GM21447 (cell line): Measurements from ENCODE around the gene THEMIS2.

Source experiments
- ATAC-seq: cut with Tn5 transposase; IDR thresholded peaks from one replicate; pipeline ENCODE4 v1.9.1; 2021; ENCODE audit not compliant: unreplicated experiment

Gene THEMIS2

GRCh38 chr1:27885114-27885528, 12.8 kb downstream of the THEMIS2 start:
- ATAC-seq: no peak

- no peak for ATAC-seq
Observed at GRCh38 chr1:27885621-27886352, 13.4 kb downstream of the THEMIS2 start.

- no peak for ATAC-seq
Observed at GRCh38 chr1:27886353-27886679, 14.0 kb downstream of the THEMIS2 start.

GRCh38 chr1:27886744-27887143, 14.4 kb downstream of the THEMIS2 start:
- ATAC-seq: no peak

GRCh38 chr1:27887215-27888021, 15.1 kb downstream of the THEMIS2 start:
- ATAC-seq: no peak

- ATAC-seq: no peak
Observed at GRCh38 chr1:27889506-27889905, 17.2 kb downstream of the THEMIS2 start.

GRCh38 chr1:27891196-27891889, 19.0 kb downstream of the THEMIS2 start:
- no peak for ATAC-seq

GRCh38 chr1:27894521-27894920, 22.2 kb downstream of the THEMIS2 start:
- ATAC-seq: no peak

- no peak for ATAC-seq
Observed at GRCh38 chr1:27906759-27907158, 34.4 kb downstream of the THEMIS2 start.

GRCh38 chr1:27912429-27912828, 40.1 kb downstream of the THEMIS2 start:
- ATAC-seq: no peak

GRCh38 chr1:27915082-27915575, 42.8 kb downstream of the THEMIS2 start:
- ATAC-seq: no peak

- no peak for ATAC-seq
Observed at GRCh38 chr1:27922272-27922671, 49.9 kb downstream of the THEMIS2 start.

GRCh38 chr1:27928216-27928954, 56.0 kb downstream of the THEMIS2 start:
- ATAC-seq: no peak

GRCh38 chr1:27931184-27931583, 58.8 kb downstream of the THEMIS2 start:
- no peak for ATAC-seq

GRCh38 chr1:27931759-27932158, 59.4 kb downstream of the THEMIS2 start:
- no peak for ATAC-seq

- no peak for ATAC-seq
Observed at GRCh38 chr1:27934818-27935549, 62.6 kb downstream of the THEMIS2 start, which contains the start of gene SMPDL3B. TSS of gene SMPDL3B (plus strand) at chr1:27935000. CDS start at chr1:27935184, 184 bp downstream.

- ATAC-seq: no peak
Observed at GRCh38 chr1:27935721-27936120, 63.4 kb downstream of the THEMIS2 start.
